Measurements from ENCODE around the gene ZFYVE28.

DNA sequence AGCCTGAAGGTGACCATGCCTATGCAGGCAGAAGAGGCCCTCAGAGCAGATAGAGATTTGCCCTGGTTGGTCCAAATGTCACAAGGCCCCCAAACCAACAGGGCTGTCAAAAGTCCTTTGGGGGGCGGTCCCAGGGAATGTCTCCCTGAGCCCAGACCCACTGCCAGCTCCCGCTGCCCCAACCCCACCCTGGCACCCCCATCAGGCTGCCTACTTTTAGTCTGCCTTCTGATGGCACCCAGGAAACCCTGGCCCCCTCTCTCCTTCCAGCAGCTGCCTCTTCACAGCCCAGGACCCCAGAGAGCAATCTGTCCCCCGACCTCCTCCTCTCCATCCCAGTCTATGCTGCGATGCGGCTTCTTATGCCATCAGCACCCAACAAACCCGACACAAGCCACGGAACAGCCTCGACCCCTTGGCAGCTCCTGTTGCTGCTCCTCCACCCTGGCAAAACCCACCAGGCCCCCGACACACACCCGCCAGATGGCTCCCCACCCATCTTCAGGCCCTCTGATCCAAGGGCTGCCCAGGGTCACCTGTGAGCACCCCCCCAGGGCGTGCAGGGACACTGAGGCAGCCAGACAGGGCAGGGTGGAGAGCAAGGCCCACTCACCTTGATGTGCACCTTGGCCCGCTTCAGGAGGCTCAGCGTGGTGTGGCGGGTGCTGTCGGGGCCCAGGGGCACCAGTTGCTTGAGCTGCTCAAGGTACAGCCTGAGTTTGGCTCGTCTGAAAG lies 166.5 kb downstream of the ZFYVE28 start:
- TF ChIP-seq EZH2 (IDR thresholded peaks at IDR 0.05) = no peak
- TF ChIP-seq, protein P1, sequence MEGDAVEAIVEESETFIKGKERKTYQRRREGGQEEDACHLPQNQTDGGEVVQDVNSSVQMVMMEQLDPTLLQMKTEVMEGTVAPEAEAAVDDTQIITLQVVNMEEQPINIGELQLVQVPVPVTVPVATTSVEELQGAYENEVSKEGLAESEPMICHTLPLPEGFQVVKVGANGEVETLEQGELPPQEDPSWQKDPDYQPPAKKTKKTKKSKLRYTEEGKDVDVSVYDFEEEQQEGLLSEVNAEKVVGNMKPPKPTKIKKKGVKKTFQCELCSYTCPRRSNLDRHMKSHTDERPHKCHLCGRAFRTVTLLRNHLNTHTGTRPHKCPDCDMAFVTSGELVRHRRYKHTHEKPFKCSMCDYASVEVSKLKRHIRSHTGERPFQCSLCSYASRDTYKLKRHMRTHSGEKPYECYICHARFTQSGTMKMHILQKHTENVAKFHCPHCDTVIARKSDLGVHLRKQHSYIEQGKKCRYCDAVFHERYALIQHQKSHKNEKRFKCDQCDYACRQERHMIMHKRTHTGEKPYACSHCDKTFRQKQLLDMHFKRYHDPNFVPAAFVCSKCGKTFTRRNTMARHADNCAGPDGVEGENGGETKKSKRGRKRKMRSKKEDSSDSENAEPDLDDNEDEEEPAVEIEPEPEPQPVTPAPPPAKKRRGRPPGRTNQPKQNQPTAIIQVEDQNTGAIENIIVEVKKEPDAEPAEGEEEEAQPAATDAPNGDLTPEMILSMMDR (IDR thresholded peaks at IDR 0.05 in 2 of 3, conservative IDR thresholded peaks at IDR 0.05 in 1 of 3; ENCODE audit: borderline replicate concordance in 1 of 3, insufficient read depth in 1 of 3, low read depth in 2 of 3, low read length in 2 of 3) = no peak
- no peak for TF ChIP-seq MAX (IDR thresholded peaks at IDR 0.05)
- no peak for TF ChIP-seq POLR2A (IDR thresholded peaks at IDR 0.05; ENCODE audit: borderline replicate concordance, extremely low read depth, insufficient read depth, insufficient read length)
- TF ChIP-seq ELF1 (IDR thresholded peaks at IDR 0.05; ENCODE audit: borderline replicate concordance, low read depth) = no peak
- no peak for TF ChIP-seq JUND (IDR thresholded peaks at IDR 0.05)
- no peak for TF ChIP-seq ATF3 (IDR thresholded peaks at IDR 0.05)
- TF ChIP-seq ZBTB33 (IDR thresholded peaks at IDR 0.05; ENCODE audit: extremely low read depth, insufficient replicate concordance, low read length) = no peak
- TF ChIP-seq FOSL1 (IDR thresholded peaks at IDR 0.05; ENCODE audit: low read depth) = no peak
- no peak for TF ChIP-seq YY1 (IDR thresholded peaks at IDR 0.05; ENCODE audit: extremely low read depth, insufficient replicate concordance, low read depth, low read length)
- TF ChIP-seq RAD21 (IDR thresholded peaks at IDR 0.05; ENCODE audit: low read depth) = no peak
- no peak for TF ChIP-seq POLR2AphosphoS5 (IDR thresholded peaks at IDR 0.05; ENCODE audit: low read depth, low read length)
- TF ChIP-seq TCF7L2 (IDR thresholded peaks at IDR 0.05; ENCODE audit: borderline replicate concordance, extremely low read depth, insufficient read depth, insufficient read length) = no peak

Data from HCT116 (cell line).